ENCODE data around the gene DOCK2. TPM values are rescaled to one million over a fixed set of nuclear protein-coding genes. Genes with fewer than 3 reads are reported as not detected.
"Not testable (repeated sequence)": the region's sequence is repeated elsewhere in the genome, so short reads cannot be mapped to it uniquely, and the experiment has no call there.

The DOCK2 gene
- total RNA-seq, 2 donors from 2014 or later: 32.1 to 40.3 TPM

DNA sequence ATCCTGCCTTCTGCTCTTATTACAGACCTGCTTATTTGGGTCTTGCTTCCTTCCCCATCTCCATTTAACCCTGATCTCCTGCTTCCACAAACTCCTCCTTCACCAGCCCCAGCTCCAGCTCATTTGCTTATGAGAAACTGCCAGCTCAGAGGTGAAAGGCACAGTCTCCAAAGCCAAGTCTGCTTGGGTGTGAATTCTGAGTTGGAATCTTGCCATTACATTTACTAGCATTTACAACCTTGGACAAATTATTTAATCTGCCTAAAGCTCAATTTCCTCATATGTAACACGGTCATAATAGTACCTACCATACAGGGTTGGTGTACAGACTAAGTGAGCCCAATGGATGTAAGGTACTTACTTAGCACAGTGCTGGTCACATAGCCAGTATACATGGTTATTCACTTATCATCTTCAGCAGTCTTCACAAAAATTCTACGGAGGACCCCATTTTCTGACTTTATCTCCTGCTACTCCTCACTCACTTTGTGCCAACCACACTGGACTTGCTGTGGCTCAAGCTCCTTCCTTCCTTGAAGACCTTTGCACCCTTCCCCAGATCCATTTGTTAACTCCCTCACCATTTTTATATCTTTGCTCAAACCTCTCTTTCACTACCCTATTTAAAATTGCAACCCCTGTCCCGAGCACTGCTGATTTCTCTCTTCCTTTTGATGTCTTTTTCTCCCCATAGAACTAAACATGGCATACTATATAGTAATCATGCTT, 86.2 kb downstream of the DOCK2 start:
- no peaks in the 10 kb centered on the region for H3K36me3 ChIP-seq
- H3K27me3 ChIP-seq (replicated peaks; ENCODE audit: insufficient read depth): no peaks in the 10 kb centered on the region
- no peak overlapping the region for H3K4me3 ChIP-seq
- H3K27ac ChIP-seq: no peak overlapping the region
- DNase-seq (ENCODE audit: low spot score) (no peak), ATAC-seq (ENCODE audit: insufficient number of reproducible peaks, low FRiP score, low read depth) (no peak)
- H3K4me1 ChIP-seq (ENCODE audit: control insufficient read depth in 1 of 2, low read depth in 2 of 2): no peaks in the 10 kb centered on the region
- no peaks in the 10 kb centered on the region for H3K9me3 ChIP-seq
- TF ChIP-seq, protein P1, sequence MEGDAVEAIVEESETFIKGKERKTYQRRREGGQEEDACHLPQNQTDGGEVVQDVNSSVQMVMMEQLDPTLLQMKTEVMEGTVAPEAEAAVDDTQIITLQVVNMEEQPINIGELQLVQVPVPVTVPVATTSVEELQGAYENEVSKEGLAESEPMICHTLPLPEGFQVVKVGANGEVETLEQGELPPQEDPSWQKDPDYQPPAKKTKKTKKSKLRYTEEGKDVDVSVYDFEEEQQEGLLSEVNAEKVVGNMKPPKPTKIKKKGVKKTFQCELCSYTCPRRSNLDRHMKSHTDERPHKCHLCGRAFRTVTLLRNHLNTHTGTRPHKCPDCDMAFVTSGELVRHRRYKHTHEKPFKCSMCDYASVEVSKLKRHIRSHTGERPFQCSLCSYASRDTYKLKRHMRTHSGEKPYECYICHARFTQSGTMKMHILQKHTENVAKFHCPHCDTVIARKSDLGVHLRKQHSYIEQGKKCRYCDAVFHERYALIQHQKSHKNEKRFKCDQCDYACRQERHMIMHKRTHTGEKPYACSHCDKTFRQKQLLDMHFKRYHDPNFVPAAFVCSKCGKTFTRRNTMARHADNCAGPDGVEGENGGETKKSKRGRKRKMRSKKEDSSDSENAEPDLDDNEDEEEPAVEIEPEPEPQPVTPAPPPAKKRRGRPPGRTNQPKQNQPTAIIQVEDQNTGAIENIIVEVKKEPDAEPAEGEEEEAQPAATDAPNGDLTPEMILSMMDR (IDR thresholded peaks at IDR 0.05): no peak

DNA sequence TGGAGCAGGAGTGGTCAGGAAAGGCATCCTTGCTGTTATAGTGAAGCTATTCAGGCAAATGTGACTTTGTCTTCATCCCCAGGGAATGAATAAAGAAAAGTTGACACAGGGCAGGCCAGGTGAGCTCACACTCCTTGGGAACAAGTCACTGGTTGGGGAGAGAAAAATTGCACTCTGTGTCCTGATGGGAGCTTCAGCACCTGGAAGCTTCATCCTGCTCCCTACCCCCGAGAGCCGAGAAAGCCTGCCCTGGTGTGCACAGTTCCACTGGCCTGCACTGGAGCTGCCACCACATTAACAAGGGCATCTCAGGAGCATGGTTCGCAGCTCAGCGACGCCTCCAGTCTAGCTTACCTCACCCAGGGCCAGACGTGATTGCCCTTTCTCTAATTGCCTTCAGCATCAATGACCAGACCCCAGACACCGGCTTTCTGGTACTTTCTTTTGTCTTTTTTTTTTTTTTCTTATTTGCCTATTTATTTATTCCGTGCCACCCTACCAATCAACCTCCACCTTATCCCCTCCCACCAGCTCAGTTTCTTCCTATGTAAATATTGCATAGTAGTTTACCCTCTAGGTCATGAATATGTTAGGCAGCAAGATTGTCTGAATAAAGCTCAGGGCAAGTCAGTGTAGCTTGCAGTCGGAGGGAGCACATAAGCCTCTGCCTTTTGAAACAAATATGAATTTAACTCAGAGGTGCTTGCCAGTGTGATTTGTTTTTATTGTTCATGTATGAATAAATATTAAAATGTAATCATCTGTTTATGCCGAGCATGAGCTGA, 87.4 kb downstream of the DOCK2 start:
- Histone ChIP-seq H3K9me3 (no peaks in the 10 kb centered on the region), H3K27ac (no peak overlapping the region), H3K4me3 (no peak overlapping the region), H3K27me3 (replicated peaks; ENCODE audit: insufficient read depth) (no peaks in the 10 kb centered on the region), H3K4me1 (ENCODE audit: control insufficient read depth in 1 of 2, low read depth in 2 of 2) (no peaks in the 10 kb centered on the region), H3K36me3 (no peaks in the 10 kb centered on the region)
- DNase-seq (ENCODE audit: low spot score) (no peak), ATAC-seq (ENCODE audit: insufficient number of reproducible peaks, low FRiP score, low read depth) (no peak)
- TF ChIP-seq, protein P1 (IDR thresholded peaks at IDR 0.05): no peak

DNA sequence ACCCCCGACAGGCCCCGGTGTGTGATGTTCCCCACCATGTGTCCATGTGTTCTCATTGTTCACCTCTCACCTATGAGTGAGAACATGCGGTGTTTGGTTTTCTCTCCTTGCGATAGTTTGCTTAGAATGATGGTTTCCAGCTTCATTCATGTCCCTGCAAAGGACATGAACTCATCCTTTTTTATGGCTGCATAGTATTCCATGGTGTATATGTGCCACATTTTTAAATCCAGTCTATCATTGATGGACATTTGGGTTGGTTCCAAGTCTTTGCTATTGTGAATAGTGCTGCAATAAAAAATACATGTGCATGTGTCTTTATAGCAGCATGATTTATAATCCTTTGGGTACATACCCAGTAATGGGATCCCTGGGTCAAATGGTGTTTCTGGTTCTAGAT, 88.6 kb downstream of the DOCK2 start:
- not testable (repeated sequence) for H3K27ac ChIP-seq; DNase-seq (ENCODE audit: low spot score); H3K36me3 ChIP-seq; H3K9me3 ChIP-seq; ATAC-seq (ENCODE audit: insufficient number of reproducible peaks, low FRiP score, low read depth); H3K4me1 ChIP-seq (ENCODE audit: control insufficient read depth in 1 of 2, low read depth in 2 of 2); H3K4me3 ChIP-seq; H3K27me3 ChIP-seq (replicated peaks; ENCODE audit: insufficient read depth)

DNA sequence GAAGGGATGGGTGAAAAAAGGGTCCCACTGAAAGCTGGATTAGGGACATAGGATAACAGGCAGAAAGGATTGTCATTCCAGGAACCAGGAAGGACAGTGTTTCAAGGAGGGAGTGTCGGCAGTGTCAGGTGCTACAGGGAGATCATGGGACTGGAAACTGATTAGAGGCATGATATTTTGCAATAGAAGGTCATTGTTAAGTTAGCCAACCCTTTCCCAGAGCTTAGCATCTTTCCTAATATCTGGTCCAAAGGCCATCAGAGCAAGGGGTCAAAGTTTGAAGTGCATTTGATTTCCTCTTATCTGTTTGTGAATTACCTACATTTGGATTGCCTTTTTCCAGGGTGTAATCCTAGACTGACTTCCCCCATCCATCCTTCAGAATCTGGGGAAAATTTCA, 91.3 kb downstream of the DOCK2 start:
- H3K27ac ChIP-seq: no peak overlapping the region
- no peaks in the 10 kb centered on the region for H3K9me3 ChIP-seq
- TF ChIP-seq, protein P1 (IDR thresholded peaks at IDR 0.05): no peak
- H3K4me3 ChIP-seq: no peak overlapping the region
- no peaks in the 10 kb centered on the region for H3K27me3 ChIP-seq (replicated peaks; ENCODE audit: insufficient read depth)
- ATAC-seq (ENCODE audit: insufficient number of reproducible peaks, low FRiP score, low read depth) (no peak), DNase-seq (ENCODE audit: low spot score) (no peak)
- no peaks in the 10 kb centered on the region for H3K36me3 ChIP-seq
- no peaks in the 10 kb centered on the region for H3K4me1 ChIP-seq (ENCODE audit: control insufficient read depth in 1 of 2, low read depth in 2 of 2)

DNA sequence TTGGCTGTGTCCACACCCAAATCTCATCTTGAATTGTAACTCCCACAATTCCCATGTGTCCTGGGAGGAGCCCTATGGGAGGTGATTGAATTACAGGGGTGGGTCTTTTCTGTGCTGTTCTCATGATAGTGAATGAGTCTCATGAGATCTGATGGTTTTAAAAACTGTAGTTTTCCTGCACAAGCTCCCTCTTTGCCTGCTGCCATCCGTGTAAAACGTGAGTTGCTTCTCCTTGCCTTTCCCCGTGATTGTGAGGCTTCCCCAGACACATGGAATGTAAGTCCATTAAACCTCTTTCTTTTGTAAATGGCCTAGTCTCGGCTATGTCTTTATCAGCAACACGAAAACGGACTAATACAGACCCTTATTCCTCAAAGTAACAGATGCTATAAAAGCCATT, 94.1 kb downstream of the DOCK2 start:
- H3K4me1 ChIP-seq (ENCODE audit: control insufficient read depth in 1 of 2, low read depth in 2 of 2): no peaks in the 10 kb centered on the region
- H3K36me3 ChIP-seq: no peaks in the 10 kb centered on the region
- TF ChIP-seq, protein P1 (IDR thresholded peaks at IDR 0.05): no peak
- DNase-seq (ENCODE audit: low spot score) (no peak), ATAC-seq (ENCODE audit: insufficient number of reproducible peaks, low FRiP score, low read depth) (no peak)
- H3K9me3 ChIP-seq: no peaks in the 10 kb centered on the region
- no peak overlapping the region for H3K27ac ChIP-seq
- H3K4me3 ChIP-seq: no peak overlapping the region
- no peaks in the 10 kb centered on the region for H3K27me3 ChIP-seq (replicated peaks; ENCODE audit: insufficient read depth)
